Astrocyte (in vitro differentiated cells and primary cell): Measurements from ENCODE around the gene SNED1. TPM values are rescaled to one million over a fixed set of nuclear protein-coding genes. Genes with fewer than 3 reads are reported as not detected.

Experiments
- DNase-seq: peaks from one replicate; pipeline ENCODE4 v3.0.0-alpha.2; 2010; ENCODE audit warnings: low read depth
- FAIRE-seq: peaks from 2 replicates; lab custom pipeline; 2011; peaks lifted over from hg19 to GRCh38; lab: Jason Lieb, UNC
- H2AFZ ChIP-seq: 2 replicates; pipeline ENCODE4 v1.6.0; 2012; ENCODE audit warnings: low read depth, low read length, inconsistent platforms
- H3K27ac ChIP-seq: 2 replicates; pipeline ENCODE4 v1.5.1; 2011; ENCODE audit warnings: low read depth, low read length, inconsistent platforms
- H3K27me3 ChIP-seq: 2 replicates; pipeline ENCODE4 v1.6.0; 2011; ENCODE audit warnings: low read length, inconsistent platforms; ENCODE audit not compliant: insufficient read depth
- H3K36me3 ChIP-seq: 2 replicates; pipeline ENCODE4 v1.5.1; 2011; ENCODE audit warnings: low read length, inconsistent platforms; ENCODE audit not compliant: insufficient read depth
- H3K4me1 ChIP-seq: 2 replicates; pipeline ENCODE4 v1.5.1; 2011; ENCODE audit warnings: low read length, inconsistent platforms; ENCODE audit not compliant: insufficient read depth
- H3K4me2 ChIP-seq: 2 replicates; pipeline ENCODE4 v1.6.0; 2012; ENCODE audit warnings: low read length, inconsistent platforms
- H3K4me3 ChIP-seq: 2 replicates; pipeline ENCODE4 v1.5.1; 2011; ENCODE audit warnings: low read depth, mild to moderate bottlenecking, low read length, inconsistent platforms; ENCODE audit not compliant: insufficient read depth
- H3K79me2 ChIP-seq: 2 replicates; pipeline ENCODE4 v1.6.0; 2012; ENCODE audit warnings: mild to moderate bottlenecking, low read length, inconsistent platforms; ENCODE audit not compliant: insufficient read depth
- H3K9ac ChIP-seq: 2 replicates; pipeline ENCODE4 v1.6.0; 2012; ENCODE audit warnings: mild to moderate bottlenecking, low read length, inconsistent platforms
- H3K9me3 ChIP-seq: 2 replicates; pipeline ENCODE4 v1.5.1; 2012; ENCODE audit warnings: low read depth, mild to moderate bottlenecking, low read length, inconsistent platforms; ENCODE audit not compliant: insufficient read depth
- H4K20me1 ChIP-seq: 2 replicates; pipeline ENCODE4 v1.6.0; 2012; ENCODE audit warnings: low read length, inconsistent platforms; ENCODE audit not compliant: insufficient read depth
- H3K27ac Mint-ChIP-seq: one replicate; pipeline ENCODE4 v1.8.0; 2021; ENCODE audit warnings: mild to moderate bottlenecking, mixed read lengths; ENCODE audit not compliant: unreplicated experiment
- H3K27me3 Mint-ChIP-seq: one replicate; pipeline ENCODE4 v1.8.0; 2021; ENCODE audit warnings: low read depth, mixed read lengths; ENCODE audit not compliant: unreplicated experiment
- H3K36me3 Mint-ChIP-seq: one replicate; pipeline ENCODE4 v1.8.0; 2021; ENCODE audit warnings: low read depth, mixed read lengths; ENCODE audit not compliant: unreplicated experiment
- H3K4me1 Mint-ChIP-seq: one replicate; pipeline ENCODE4 v1.8.0; 2021; ENCODE audit warnings: low read depth, mixed read lengths; ENCODE audit not compliant: unreplicated experiment
- H3K4me3 Mint-ChIP-seq: one replicate; pipeline ENCODE4 v1.8.0; 2021; ENCODE audit warnings: mild to moderate bottlenecking, moderate library complexity, mixed read lengths; ENCODE audit not compliant: unreplicated experiment
- H3K9me3 Mint-ChIP-seq: one replicate; pipeline ENCODE4 v1.8.0; 2021; ENCODE audit warnings: mild to moderate bottlenecking, mixed read lengths; ENCODE audit not compliant: unreplicated experiment
- CTCF ChIP-seq: IDR thresholded peaks from 2 replicates; pipeline ENCODE4 v1.5.1; 2011; ENCODE audit warnings: low read depth, mild to moderate bottlenecking, inconsistent platforms, low read length, moderate library complexity; ENCODE audit not compliant: insufficient read depth
- EZH2 ChIP-seq: IDR thresholded peaks from 2 replicates; pipeline ENCODE4 v1.6.1; 2012; ENCODE audit warnings: mild to moderate bottlenecking, low read length, inconsistent platforms; ENCODE audit not compliant: insufficient read depth
- total RNA-seq: library from RNA; stranded (reverse); gene quantifications from 2 replicates; pipeline ENCODE4 v1.2.1, GENCODE V29; 2021

The SNED1 gene
- total RNA-seq, 1 donor from 2014 or later = 0.23 TPM

- Histone ChIP-seq H3K9me3 (no peaks in the 10 kb centered on the region), H3K4me2 (peak overlapping the region; percentile 75), H3K4me3 (no peak overlapping the region), H3K27me3 (peaks cover 7% of the 10 kb centered on the region), H3K79me2 (no peaks in the 10 kb centered on the region), H2AFZ (peak overlapping the region; percentile 14), H3K27ac (no peak overlapping the region), H4K20me1 (peaks cover 3% of the 10 kb centered on the region), H3K4me1 (peaks cover 7% of the 10 kb centered on the region), H3K36me3 (no peaks in the 10 kb centered on the region), H3K9ac (no peak overlapping the region)
- Mint-ChIP-seq H3K36me3 (peaks cover 2% of the 10 kb centered on the region), H3K27ac (no peak overlapping the region), H3K27me3 (peaks cover 64% of the 10 kb centered on the region), H3K4me3 (no peak overlapping the region), H3K4me1 (no peaks in the 10 kb centered on the region), H3K9me3 (peaks cover 2% of the 10 kb centered on the region)
- no peak for DNase-seq
- FAIRE-seq = no peak
- TF ChIP-seq EZH2 = no peak
- TF ChIP-seq CTCF = no peak
Measured at GRCh38 chr2:241035818-241036396, 37.5 kb downstream of the SNED1 start.

- H3K9ac ChIP-seq = no peak overlapping the region
- Mint-ChIP-seq H3K4me1 (no peaks in the 10 kb centered on the region), H3K27me3 (peaks cover 69% of the 10 kb centered on the region), H3K27ac (no peak overlapping the region), H3K36me3 (peaks cover 2% of the 10 kb centered on the region), H3K4me3 (no peak overlapping the region), H3K9me3 (peaks cover 2% of the 10 kb centered on the region)
- H3K4me1 ChIP-seq = peaks cover 7% of the 10 kb centered on the region
- H3K4me2 ChIP-seq = peak overlapping the region; percentile 75
- H4K20me1 ChIP-seq = peaks cover 3% of the 10 kb centered on the region
- H3K9me3 ChIP-seq = no peaks in the 10 kb centered on the region
- no peak for DNase-seq
- H2AFZ ChIP-seq = peak overlapping the region; percentile 14
- TF ChIP-seq EZH2 (no peak), CTCF (no peak)
- H3K79me2 ChIP-seq = no peaks in the 10 kb centered on the region
- H3K36me3 ChIP-seq = no peaks in the 10 kb centered on the region
- no peak overlapping the region for H3K4me3 ChIP-seq
- H3K27ac ChIP-seq = no peak overlapping the region
- peaks cover 7% of the 10 kb centered on the region for H3K27me3 ChIP-seq
- FAIRE-seq = no peak
Measured at GRCh38 chr2:241036397-241036963, 38.1 kb downstream of the SNED1 start.

- DNase-seq = no peak
- FAIRE-seq = no peak
- peaks cover 2% of the 10 kb centered on the region for H3K36me3 Mint-ChIP-seq
- Histone ChIP-seq H3K27me3 (peaks cover 7% of the 10 kb centered on the region), H3K79me2 (no peaks in the 10 kb centered on the region), H3K9me3 (no peaks in the 10 kb centered on the region), H3K9ac (no peak overlapping the region), H3K27ac (no peak overlapping the region), H3K36me3 (no peaks in the 10 kb centered on the region), H2AFZ (no peak overlapping the region), H3K4me1 (peaks cover 7% of the 10 kb centered on the region), H3K4me3 (no peak overlapping the region), H3K4me2 (peak overlapping the region; percentile 75), H4K20me1 (peaks cover 3% of the 10 kb centered on the region)
- peaks cover 2% of the 10 kb centered on the region for H3K9me3 Mint-ChIP-seq
- TF ChIP-seq EZH2 (no peak), CTCF (no peak)
- no peak overlapping the region for H3K4me3 Mint-ChIP-seq
- no peaks in the 10 kb centered on the region for H3K4me1 Mint-ChIP-seq
- H3K27me3 Mint-ChIP-seq = peaks cover 69% of the 10 kb centered on the region
- H3K27ac Mint-ChIP-seq = peak overlapping the region; percentile 41
Measured at GRCh38 chr2:241036964-241037421, 38.6 kb downstream of the SNED1 start.
